ENCODE results near the gene PTPRK. TPM values are rescaled to one million over a fixed set of nuclear protein-coding genes. Genes with fewer than 3 reads are reported as not detected.
"Not testable (repeated sequence)": the region's sequence is repeated elsewhere in the genome, so short reads cannot be mapped to it uniquely, and the experiment has no call there.

PTPRK gene
- polyA plus RNA-seq, 10 donors = 14.5 to 27.5 (median 18.0) TPM

DNA sequence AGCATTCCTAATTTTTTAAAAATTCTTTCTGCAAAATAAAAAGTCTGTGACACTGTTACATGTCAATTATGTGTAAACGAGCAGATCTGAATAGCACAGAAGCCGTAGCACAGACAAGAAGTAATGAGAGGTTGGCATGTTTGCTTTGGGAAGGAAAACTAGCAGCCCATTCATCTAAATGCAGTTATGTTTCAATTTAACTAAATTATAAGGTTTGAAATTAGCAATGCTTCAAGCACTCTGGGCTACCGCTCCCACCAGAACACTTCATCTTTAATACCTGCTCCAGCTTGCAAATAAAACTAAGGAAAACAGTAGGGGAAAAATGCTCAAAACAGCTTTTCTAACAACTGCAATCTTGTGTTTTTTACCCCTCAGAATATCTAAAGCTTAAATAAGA lies 73.9 kb downstream of the PTPRK start:
- DNase-seq = no peak

DNA sequence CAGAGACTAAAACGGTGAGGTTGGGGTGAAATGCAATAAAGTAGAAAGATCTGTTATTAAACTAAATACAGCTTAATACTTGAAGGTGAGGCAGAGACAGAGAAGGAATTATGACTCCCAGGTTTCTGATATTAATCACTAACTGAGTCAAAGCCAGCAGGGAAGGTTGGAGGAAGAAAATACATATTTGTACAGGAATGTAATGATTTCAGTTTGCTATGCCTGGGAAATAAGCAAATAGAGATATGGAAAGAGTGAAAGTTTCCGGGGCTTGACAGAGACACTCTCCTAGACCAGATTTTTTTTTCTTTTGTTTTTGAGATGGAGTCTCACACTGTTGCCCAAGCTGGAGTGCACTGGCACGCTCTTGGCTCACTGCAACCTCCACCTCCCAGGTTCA lies 76.8 kb downstream of the PTPRK start:
- no peak for DNase-seq

DNA sequence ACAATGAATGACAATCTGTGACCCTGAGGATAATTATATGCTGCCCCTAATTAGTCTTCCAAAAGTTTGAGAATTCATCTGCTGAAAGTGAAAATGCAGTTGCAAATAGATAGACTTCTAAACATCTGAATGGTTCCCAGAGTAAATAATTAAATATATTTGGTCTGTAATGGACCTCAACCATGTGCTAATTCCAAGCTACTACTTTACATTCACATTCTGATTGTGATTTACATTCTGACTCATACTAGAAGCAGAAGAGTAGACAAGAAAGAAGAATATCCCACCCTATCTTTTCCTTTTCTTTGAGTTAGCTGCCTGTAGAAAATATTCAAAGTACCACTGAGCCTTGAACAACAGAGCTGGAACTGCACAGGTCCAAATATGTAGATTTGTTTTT lies 80.8 kb downstream of the PTPRK start:
- DNase-seq = no peak

DNA sequence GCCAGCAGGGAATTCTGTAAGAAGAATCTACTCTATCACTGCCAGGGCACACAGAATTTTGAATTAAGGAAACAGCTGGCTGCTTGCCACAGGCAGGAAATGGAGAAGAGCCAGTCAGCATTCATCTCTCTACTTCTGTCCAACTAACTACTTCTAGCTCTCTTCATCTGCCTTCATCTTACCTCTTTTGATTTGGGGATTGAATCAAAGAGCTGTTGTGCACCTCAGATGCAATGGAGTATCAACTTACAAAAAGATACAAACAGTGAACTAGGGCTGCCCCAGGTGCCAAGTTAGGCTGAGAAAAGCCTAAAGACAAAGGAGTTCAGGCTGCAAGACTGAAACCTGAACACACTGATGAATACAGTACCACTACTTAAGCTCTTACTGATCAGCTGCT lies 82.0 kb downstream of the PTPRK start:
- DNase-seq = peak in 1 of 3 donors; percentile 26

DNA sequence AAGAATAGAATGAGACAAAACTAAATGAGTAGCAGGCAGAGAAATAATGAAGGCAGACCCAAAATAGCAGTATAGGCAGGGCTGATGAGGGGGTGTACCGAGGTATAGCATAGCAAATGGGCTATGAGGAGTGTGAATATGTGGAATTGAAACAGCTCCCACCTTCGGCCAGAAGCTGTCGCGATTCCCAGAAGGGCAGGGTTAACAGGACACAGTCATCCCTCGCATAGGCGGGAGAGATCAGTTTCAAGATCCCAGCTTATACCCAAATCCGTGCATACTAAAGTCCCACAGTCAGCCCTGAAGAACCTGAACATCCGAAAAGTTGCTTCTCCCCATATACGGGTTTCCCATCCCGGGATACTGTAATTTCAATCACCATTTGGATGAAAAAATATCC lies 82.7 kb downstream of the PTPRK start:
- no peak for DNase-seq

DNA sequence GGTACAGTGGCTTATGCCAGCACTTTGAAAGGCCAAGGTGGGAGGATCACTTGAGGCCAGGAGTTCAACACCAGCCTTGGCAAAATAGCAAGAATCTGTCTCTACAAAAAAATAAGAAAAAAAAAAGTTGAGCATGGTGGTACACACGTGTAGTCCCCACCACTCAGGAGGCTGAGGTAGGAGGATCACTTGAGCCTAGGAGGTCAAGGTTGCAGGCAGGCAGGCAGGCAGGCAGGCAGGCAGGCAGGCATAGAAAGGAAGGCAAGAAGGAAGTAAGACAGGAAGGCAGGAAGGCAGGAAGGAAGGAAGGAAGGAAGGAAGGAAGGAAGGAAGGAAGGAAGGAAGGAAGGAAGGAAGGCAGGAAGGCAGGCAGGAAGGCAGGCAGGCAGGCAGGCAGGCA lies 85.6 kb downstream of the PTPRK start:
- not testable (repeated sequence) for DNase-seq

DNA sequence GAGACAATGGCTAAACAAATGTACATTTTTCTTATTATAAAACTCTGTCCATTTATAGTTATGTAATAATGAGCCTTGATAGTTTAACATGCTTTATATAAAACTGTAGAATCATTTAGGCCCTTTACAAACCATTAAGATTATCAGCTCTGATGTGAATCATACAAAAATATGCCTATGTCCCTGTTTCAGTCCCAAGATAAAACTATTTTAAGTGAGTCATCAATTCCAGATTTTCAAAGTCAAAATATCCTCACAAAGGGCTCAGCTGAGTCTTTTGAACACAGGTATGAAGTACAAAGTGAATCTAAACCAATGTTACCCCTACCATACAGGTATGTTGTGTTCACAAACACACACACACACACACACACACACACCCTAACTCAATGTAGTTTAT lies 88.0 kb downstream of the PTPRK start:
- no peak for DNase-seq

DNA sequence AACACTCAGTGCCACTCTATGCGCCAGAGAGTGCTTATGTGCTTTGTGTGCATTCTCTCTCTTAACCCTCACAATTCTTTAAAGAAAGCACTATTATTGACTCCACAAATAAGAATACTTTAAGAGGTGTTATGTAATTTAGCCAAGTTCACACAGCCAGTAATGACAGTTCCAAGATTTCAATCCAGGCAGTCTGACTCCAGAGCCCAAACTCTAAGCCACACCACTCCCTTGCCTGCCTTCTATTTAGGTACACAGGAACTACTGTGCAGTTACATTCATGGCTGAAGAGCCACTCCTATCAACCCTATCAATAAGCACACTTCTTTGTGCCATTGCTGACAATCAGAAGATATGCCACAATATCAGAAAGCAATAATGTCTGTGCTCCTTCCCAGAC lies 93.3 kb downstream of the PTPRK start:
- no peak for DNase-seq

DNA sequence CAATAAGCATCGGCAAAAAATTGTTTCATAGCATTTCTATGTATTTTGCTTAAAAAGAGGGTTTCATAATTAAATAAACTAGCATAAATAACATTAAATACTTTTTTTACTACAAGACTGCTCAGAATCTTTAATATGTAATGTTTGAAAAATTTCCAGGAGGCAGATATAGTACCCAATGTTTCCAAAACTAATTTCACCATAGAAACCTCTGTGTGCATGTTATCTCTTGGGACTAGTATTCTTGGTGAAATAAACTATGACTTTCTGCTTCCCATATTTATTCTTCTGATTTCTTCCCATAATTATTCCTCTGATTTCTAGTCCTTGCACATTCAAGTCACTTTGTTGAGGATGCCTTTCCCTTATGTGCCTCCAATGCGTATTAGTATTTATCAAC lies 94.5 kb downstream of the PTPRK start:
- DNase-seq = peak in 1 of 3 donors; percentile 43

DNA sequence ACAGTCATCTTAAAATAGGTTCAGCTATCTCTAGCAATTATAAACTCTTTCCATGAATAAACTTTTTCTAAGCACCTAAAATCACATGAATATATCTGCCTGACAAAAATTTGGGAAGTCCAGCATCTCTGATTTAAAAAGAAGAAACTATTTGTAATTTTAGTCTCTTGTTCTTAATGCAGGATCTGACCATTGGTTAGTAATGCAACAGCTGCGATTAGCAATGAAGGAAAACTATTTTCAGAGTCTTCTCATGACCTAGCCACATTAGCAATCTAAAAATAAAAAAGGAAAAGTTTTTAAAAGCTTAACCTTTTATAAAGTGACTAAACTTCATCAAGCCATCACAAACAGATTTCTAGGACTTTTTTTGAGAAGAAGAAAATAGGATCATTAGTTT lies 97.5 kb downstream of the PTPRK start:
- DNase-seq = no peak

DNA sequence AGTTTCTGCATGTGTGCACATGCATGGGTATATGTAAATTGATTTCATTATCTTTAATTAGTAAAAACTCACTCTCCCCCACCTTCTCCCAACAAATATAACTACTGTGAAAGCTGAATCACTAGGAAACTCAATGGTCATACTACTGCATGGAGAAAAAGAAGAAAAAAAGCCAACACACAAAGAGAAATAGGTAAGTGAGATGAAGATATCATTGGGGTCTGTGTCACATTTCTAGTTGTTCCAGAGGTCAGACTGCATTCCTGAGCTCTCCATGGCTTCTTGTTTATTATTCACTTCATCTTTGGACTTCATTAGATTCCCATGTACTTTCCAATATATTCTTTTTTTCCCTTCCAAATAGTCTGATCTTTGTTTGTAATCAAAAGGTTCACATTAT lies 98.2 kb downstream of the PTPRK start:
- no peak for DNase-seq

DNA sequence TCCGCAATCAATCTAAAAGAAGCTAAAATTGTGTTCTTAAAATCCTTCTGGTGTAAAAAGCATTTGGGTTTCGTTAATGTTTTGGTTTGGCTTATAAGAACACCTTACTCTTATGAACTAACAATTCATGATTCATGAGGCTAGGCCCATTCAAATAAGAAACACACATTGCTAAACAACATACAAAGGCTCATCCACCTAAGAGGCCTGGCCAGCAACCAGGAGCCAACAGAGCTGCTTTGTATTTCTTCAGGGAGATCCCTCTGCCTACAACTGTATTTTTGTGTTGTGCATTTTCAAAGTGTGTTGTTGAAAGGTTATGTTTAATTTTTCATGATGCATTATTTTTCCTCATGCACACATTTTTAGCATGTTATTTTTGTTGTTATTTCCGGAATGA lies 98.6 kb downstream of the PTPRK start:
- DNase-seq = no peak

DNA sequence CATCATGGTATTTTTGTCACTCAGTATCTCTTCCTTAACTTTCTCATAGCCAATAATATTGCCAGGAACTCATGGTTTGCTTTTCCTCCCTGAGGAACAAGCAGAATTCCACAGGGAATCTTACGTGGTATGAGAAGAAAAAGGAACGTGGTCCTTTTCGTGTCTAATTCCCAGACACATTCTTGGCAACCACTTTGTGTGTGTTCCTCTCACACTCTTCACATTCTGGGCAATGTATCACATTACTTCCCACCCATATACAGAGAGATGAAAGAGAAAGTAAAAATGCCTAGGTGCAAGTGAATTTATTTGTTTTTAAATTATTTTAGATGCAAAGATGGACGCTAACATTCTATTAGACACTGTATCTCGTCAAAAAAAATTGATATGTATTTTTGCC lies 102.7 kb downstream of the PTPRK start:
- DNase-seq = no peak

DNA sequence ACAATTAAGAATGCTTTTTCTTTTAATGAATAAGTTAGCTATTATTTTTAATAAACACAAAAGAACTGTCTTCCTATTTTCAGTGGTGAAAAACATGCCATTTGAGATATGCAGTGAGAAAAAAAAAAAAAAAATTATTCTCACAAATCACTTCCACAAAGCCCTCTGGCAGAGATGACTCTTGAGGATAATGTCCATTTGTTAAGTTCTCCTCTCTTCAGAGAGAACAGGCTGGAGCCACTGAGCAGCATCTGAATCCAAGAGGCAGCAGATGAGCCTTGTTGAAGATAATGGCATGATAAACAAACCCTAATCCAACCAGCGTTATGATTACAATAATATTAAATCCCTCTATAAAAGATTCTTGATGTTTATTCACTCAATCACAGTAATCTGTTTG lies 105.0 kb downstream of the PTPRK start:
- no peak for DNase-seq

DNA sequence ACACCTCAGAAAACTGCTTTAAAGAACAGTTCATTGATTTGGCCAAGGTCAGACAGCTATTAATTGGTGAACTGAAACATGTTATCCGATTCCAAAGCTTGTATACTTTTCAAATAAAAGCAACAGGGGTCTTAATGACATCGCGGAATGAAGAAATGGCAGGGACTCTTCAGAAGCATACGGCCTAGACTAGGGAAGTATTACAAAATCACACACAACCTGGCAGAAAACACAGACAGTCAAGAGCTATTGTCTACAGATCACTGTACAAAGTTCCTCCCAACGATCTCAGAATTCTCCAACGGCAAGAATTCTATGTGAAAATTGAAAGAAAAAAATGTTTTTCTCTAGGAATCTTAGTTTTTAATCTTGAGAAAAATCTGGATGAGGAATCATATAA lies 105.5 kb downstream of the PTPRK start:
- DNase-seq = no peak

DNA sequence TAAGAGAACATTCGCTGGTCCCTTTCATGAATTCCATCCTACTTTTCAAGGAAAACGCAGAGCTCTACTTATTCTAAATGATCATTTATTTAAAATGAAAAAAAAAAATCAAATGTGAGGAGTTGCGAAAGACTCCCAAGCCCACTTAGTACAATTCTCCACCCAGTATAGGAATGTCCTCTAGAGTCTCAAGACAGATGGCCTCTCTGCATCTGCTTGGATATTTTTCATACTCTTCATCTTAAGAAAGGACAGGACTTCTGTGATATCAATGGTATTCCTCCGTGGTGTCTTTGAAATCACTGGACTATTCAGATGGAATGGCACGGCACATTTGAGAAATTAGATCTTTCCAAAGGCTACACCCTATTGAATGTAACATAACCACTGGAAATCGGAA lies 107.1 kb downstream of the PTPRK start:
- DNase-seq = no peak

DNA sequence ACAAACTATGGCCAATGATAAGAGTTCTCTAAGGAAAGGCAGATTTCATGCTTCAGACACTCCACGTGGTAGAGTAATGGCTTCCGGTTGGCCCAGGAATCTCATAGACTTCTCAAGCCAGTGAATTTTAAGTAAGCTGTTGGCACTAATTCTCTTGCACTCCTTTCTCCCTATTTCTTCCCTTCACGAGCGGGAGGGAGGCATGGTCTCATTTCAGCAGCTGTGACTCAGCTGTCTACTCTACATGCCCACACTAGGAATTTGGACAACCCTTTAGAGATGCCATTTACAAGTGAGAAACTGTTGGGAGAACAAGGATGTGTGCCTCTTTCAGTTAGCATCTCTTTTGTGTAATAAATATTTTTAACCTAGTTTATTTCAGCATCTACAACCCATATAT lies 107.7 kb downstream of the PTPRK start:
- DNase-seq = no peak

DNA sequence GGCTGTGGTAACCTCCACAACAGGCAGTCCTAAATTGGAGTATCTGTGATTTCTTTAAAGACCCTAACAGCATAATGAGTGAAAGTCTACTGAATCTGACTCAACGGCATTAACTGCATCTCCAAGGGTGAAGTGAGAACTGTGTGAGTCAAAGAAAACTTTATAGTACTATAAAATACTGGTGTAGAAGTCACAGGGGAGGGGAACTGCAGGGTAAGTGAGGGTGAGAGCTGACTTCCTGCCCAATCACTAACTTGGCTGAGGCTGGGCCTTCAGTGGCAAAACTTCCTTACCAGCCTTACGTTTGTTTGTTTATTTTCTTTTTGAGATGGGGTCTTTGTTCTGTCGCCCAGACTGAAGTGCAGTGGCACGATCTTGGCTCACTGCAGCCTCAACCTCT lies 109.8 kb downstream of the PTPRK start:
- DNase-seq = no peak

DNA sequence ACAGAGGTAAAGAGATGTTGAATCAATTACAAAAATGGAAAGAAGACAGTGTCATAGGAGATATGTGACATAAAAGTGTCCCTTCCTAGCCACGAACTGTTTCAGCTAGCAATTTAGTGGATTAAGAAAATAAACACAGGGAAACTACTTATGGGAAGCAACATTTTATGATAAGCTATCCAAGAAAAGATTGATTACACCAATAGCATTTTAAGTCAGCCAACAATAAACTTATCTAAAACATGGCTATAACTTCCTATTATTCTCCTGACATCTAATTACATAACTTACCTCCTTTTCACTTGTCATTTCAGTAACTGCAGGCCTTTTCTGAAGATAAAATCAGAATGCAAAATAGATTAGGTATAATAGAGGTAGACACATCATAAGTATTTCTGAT lies 111.4 kb downstream of the PTPRK start:
- DNase-seq = no peak

DNA sequence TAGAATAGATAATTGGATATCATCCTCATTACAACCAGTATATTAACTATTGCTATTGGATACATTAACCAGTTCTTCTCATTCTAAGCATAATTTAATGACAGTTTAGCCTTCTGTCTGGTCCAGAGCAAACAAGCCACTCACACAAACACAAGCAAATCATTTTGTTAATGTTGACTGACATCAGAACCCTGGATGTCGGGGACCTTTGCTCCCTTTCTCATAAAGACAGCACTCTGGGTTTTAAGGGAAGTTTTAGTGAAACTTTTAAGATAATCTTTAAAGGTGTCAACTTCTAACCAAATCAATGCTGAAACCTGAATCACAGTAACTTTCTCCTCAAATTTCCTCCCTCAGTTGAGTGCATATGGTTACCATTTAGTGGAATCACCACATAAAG lies 113.9 kb downstream of the PTPRK start:
- DNase-seq = no peak

DNA sequence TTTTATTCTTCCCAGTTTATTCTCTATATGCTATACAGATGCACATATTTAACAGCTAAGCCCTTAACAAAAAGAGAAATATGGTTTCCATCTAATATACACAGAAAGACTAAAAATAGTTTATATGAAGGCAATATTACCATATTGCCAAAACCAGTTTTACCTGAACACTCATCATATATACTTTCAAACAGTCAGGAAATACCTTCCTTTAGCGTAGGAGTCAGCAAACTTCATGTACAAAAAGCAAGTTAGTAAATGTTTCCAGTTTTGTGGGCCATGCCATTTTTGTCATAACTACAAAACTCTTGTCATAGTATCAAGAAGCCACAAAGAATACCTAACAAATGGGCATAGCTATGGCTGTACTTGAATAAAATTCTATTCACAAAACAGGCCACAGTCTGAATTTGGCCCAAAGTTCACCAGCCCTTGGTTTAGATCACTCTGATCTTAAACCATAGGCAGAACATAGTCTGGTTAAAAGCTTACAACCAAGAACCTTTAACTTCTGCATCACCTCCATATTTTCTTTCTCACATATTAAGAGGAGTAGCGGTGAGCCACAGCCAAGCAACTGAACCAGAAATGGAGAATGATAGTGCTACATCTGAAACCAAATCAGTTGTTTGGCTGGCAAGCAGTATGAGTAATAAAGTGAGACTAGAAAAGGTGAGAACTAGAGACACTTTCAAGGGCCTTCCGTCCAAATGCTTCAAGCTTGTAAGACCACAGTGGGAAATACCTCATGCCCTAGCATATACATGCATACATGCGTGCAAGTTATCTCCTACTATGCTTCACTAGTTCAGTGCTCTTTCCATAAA lies 116.6 kb downstream of the PTPRK start:
- no peak for DNase-seq

DNA sequence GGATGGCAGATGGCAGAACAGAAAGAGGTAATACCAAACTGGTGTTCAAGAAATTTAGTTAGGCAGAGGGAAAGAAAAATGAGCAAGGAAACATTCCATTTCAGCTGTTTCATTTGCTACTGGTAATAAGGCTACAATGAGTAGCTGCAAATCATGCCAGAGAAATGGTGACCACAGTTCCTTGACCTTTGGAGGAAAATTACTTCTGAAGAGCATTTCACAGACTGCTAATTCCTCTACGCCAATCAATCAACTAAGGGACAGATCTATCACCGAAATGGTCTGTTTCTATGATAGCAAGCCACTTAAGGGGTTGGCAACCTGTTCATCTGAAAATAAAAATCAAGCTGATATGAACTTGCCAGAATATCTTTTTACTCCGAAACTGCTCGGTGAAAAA lies 119.5 kb downstream of the PTPRK start:
- DNase-seq = no peak

DNA sequence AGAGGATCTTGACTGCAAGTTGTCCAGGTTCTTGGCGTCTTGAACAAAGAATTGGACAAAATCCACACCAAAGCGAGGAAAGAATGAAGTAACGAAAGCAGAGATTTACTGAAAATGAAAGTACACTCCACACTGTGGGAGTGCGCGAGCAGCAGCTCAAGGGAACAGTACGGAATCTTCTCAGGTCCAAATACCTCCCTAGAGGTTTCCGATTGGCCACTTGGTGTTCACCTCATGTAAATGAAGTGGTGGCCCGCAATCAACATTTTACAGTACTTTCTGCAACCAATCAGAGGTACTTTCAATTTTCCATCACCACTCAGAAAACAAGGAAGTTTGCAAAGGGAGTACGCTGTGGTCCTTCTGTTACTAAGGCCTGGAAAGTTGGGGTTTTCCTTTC lies 122.4 kb downstream of the PTPRK start:
- peak; percentile 22 to 75 (median 42) for DNase-seq

DNA sequence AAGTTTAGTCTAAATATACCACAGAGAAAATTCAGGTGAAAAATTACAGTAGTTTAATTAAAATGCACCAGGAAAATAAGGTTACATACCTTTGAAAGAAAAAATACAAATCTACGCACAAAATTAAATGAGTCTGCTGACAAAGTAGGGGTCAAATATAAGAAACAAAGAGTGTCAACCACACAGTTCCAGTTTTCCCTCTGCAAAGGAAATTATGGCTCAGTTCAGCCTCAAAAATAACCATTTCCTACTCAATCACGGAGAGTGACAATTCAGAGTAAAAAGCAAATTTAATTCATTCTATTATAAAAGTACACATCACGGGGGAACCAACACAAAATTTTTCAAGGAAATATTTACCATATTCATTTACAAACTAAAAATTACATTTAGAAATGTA lies 124.8 kb downstream of the PTPRK start:
- no peak for DNase-seq

Data from muscle of back (tissue), 11 donors.